ENCODE data around the gene KRTAP29-1.

Gene KRTAP29-1

DNA sequence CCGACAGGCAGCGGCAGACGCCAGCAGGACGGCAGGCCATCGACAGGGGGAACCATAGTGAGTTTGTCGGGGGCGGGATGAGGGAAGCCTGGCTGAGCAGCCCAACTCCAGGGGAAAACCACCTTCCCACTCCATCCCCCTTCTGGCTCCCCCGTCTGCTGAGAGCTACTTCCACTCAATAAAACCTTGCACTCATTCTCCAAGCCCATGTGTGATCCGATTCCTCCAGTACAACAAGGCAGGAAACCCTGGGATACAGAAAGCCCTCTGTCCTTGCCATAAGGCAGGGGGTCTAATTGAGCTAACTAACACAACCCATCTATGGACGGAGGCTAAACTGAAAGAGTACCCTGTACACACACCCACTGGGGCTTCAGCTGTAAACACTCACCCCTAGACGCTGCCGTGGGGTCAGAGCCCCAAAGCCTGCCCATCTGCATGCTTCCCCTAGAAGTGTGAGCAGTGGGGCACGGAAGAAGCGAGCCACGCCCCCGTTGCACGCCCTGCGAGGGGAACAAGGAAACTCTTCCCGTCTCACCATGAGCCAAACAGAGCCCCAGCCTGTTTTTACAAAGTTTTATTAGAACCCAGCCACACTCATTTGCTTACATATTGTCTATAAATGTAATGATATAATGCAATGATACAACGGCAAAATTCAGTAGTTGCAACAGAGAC lies 4.1 kb downstream of the KRTAP29-1 start (continued):
- TF ChIP-seq, protein P1, sequence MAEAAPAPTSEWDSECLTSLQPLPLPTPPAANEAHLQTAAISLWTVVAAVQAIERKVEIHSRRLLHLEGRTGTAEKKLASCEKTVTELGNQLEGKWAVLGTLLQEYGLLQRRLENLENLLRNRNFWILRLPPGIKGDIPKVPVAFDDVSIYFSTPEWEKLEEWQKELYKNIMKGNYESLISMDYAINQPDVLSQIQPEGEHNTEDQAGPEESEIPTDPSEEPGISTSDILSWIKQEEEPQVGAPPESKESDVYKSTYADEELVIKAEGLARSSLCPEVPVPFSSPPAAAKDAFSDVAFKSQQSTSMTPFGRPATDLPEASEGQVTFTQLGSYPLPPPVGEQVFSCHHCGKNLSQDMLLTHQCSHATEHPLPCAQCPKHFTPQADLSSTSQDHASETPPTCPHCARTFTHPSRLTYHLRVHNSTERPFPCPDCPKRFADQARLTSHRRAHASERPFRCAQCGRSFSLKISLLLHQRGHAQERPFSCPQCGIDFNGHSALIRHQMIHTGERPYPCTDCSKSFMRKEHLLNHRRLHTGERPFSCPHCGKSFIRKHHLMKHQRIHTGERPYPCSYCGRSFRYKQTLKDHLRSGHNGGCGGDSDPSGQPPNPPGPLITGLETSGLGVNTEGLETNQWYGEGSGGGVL (tag by site-specific recombination; IDR thresholded peaks at IDR 0.05) = no peak
- TF ChIP-seq ZNF324 (tag by site-specific recombination; IDR thresholded peaks at IDR 0.05) = no peak
- TF ChIP-seq ZNF394 (tag by site-specific recombination; IDR thresholded peaks at IDR 0.05; ENCODE audit: borderline replicate concordance) = no peak
- no peak for TF ChIP-seq TRIM28 (IDR thresholded peaks at IDR 0.05; ENCODE audit: borderline replicate concordance, low read length)
- TF ChIP-seq ZNF211 (tag by site-specific recombination; IDR thresholded peaks at IDR 0.05; ENCODE audit: low read depth) = no peak
- no peak for TF ChIP-seq KLF10 (tag by site-specific recombination; IDR thresholded peaks at IDR 0.05)
- no peak for TF ChIP-seq ZNF202 (tag by site-specific recombination; IDR thresholded peaks at IDR 0.05; ENCODE audit: borderline replicate concordance)
- no peak for TF ChIP-seq SP7 (tag by site-specific recombination; IDR thresholded peaks at IDR 0.05)

DNA sequence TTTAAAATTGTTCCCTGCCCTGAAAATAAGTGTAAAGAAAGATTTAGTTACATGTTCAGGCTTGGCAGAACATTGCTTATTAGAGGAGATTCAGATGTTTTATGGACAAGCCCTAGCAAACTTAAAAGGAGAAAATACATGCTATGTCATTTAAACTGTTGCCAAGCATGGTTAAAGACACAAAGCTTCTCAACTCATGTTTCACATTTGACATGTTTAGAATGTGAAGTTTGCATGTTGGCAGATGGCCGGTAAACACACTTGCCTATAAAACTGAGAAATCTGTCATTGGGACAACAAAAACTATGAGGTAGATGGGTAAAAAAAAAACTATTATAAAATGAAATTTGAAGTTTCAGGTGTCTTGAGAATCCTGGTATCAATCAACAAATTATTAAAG lies 5.8 kb downstream of the KRTAP29-1 start:
- Histone ChIP-seq H3K27ac (ENCODE audit: extremely low read depth, low read depth, low read length) (no peak overlapping the region), H3K4me3 (ENCODE audit: low read depth, low read length) (no peak overlapping the region), H3K9me3 (ENCODE audit: control insufficient read depth, insufficient read depth, low read depth, low read length) (no peaks in the 10 kb centered on the region), H3K36me3 (ENCODE audit: control insufficient read depth in 2 of 2, insufficient read depth in 1 of 2, low read length in 2 of 2) (no peaks in the 10 kb centered on the region), H3K4me1 (ENCODE audit: control insufficient read depth, insufficient read depth, low read length) (no peaks in the 10 kb centered on the region)
- ChIA-PET POLR2A (no interaction called here), CTCF (no interaction called here)
- TF ChIP-seq ZNF560 (tag by site-specific recombination; IDR thresholded peaks at IDR 0.05; ENCODE audit: borderline replicate concordance) = no peak
- TF ChIP-seq, protein P2, sequence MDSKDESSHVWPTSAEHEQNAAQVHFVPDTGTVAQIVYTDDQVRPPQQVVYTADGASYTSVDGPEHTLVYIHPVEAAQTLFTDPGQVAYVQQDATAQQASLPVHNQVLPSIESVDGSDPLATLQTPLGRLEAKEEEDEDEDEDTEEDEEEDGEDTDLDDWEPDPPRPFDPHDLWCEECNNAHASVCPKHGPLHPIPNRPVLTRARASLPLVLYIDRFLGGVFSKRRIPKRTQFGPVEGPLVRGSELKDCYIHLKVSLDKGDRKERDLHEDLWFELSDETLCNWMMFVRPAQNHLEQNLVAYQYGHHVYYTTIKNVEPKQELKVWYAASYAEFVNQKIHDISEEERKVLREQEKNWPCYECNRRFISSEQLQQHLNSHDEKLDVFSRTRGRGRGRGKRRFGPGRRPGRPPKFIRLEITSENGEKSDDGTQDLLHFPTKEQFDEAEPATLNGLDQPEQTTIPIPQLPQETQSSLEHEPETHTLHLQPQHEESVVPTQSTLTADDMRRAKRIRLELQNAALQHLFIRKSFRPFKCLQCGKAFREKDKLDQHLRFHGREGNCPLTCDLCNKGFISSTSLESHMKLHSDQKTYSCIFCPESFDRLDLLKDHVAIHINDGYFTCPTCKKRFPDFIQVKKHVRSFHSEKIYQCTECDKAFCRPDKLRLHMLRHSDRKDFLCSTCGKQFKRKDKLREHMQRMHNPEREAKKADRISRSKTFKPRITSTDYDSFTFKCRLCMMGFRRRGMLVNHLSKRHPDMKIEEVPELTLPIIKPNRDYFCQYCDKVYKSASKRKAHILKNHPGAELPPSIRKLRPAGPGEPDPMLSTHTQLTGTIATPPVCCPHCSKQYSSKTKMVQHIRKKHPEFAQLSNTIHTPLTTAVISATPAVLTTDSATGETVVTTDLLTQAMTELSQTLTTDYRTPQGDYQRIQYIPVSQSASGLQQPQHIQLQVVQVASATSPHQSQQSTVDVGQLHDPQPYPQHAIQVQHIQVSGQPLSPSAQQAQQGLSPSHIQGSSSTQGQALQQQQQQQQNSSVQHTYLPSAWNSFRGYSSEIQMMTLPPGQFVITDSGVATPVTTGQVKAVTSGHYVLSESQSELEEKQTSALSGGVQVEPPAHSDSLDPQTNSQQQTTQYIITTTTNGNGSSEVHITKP (tag by site-specific recombination; IDR thresholded peaks at IDR 0.05) = no peak
- no peak for TF ChIP-seq MYNN (tag by site-specific recombination; IDR thresholded peaks at IDR 0.05; ENCODE audit: borderline replicate concordance)
- TF ChIP-seq, protein P3, sequence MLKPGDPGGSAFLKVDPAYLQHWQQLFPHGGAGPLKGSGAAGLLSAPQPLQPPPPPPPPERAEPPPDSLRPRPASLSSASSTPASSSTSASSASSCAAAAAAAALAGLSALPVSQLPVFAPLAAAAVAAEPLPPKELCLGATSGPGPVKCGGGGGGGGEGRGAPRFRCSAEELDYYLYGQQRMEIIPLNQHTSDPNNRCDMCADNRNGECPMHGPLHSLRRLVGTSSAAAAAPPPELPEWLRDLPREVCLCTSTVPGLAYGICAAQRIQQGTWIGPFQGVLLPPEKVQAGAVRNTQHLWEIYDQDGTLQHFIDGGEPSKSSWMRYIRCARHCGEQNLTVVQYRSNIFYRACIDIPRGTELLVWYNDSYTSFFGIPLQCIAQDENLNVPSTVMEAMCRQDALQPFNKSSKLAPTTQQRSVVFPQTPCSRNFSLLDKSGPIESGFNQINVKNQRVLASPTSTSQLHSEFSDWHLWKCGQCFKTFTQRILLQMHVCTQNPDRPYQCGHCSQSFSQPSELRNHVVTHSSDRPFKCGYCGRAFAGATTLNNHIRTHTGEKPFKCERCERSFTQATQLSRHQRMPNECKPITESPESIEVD (tag by site-specific recombination; IDR thresholded peaks at IDR 0.05) = no peak
- TF ChIP-seq, protein P4, sequence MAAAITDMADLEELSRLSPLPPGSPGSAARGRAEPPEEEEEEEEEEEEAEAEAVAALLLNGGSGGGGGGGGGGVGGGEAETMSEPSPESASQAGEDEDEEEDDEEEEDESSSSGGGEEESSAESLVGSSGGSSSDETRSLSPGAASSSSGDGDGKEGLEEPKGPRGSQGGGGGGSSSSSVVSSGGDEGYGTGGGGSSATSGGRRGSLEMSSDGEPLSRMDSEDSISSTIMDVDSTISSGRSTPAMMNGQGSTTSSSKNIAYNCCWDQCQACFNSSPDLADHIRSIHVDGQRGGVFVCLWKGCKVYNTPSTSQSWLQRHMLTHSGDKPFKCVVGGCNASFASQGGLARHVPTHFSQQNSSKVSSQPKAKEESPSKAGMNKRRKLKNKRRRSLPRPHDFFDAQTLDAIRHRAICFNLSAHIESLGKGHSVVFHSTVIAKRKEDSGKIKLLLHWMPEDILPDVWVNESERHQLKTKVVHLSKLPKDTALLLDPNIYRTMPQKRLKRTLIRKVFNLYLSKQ (tag by site-specific recombination; IDR thresholded peaks at IDR 0.05; ENCODE audit: borderline replicate concordance) = no peak
- no peak for TF ChIP-seq KLF16 (tag by site-specific recombination; IDR thresholded peaks at IDR 0.05)
- TF ChIP-seq ZNF202 (tag by site-specific recombination; IDR thresholded peaks at IDR 0.05; ENCODE audit: borderline replicate concordance) = no peak

All from HEK293 (cell line).